Measurements from ENCODE around the gene TM9SF1. TPM values are rescaled to one million over a fixed set of nuclear protein-coding genes. Genes with fewer than 3 reads are reported as not detected.
"Not testable (repeated sequence)": the region's sequence is repeated elsewhere in the genome, so short reads cannot be mapped to it uniquely, and the experiment has no call there.

Gene TM9SF1
- polyA plus RNA-seq, 3 donors = 14.6 to 56.0 (median 51.1) TPM

DNA sequence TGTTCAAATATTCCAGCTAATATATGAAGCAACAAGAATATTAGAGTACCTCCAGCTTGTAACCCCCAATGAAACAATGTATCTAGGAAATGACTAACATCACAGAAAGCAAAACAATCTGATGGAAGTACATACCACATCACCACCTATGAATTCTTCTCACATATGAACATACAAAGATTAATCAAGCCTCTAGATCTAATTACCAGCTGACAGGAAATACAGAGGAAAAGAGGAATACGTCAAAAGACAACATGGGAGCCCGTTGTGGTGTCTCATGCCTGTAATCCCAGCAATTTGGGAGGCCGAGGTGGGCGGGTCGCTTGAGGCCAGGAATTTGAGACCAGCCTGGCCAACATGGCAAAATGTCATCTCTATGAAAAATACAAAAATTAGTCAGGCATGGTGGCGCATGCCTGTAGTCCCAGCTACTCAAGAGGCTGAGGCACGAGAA is 29.4 kb upstream of the TM9SF1 start:
- Histone ChIP-seq H4K20me1 (ENCODE audit: insufficient read depth, low read length) (peaks cover 19% of the 10 kb centered on the region), H3K9me3 (replicated peaks in 1 of 2; ENCODE audit: control insufficient read depth in 1 of 2, insufficient read depth in 1 of 2, low read length in 2 of 2) (no peaks in the 10 kb centered on the region), H3K9ac (ENCODE audit: insufficient read depth, low read length, poor library complexity, severe bottlenecking) (no peak overlapping the region), H3K4me3 (replicated peaks in 1 of 3; ENCODE audit: low read depth in 2 of 3, low read length in 3 of 3) (no peak overlapping the region), H3K4me1 (ENCODE audit: control insufficient read depth in 1 of 2, insufficient read depth in 2 of 2, low read length in 2 of 2) (no peaks in the 10 kb centered on the region), H3K79me2 (ENCODE audit: insufficient read depth, low read length) (peaks cover 96% of the 10 kb centered on the region), H3K4me2 (replicated peaks; ENCODE audit: extremely low read depth, low read length, poor library complexity, severe bottlenecking) (no peak overlapping the region), H3K36me3 (replicated peaks in 1 of 2; ENCODE audit: control insufficient read depth in 1 of 2, insufficient read depth in 2 of 2, low read length in 2 of 2) (peaks cover 9 to 30% of the 10 kb centered on the region in 2 donors), H3K27me3 (ENCODE audit: control insufficient read depth in 2 of 2, insufficient read depth in 2 of 2, low read length in 2 of 2) (no peaks in the 10 kb centered on the region), H2AFZ (ENCODE audit: insufficient read depth, low read depth, low read length, poor library complexity, severe bottlenecking) (no peak overlapping the region), H3K27ac (ENCODE audit: low read depth in 1 of 2, low read length in 2 of 2) (no peak overlapping the region)
- TF ChIP-seq, protein P1, sequence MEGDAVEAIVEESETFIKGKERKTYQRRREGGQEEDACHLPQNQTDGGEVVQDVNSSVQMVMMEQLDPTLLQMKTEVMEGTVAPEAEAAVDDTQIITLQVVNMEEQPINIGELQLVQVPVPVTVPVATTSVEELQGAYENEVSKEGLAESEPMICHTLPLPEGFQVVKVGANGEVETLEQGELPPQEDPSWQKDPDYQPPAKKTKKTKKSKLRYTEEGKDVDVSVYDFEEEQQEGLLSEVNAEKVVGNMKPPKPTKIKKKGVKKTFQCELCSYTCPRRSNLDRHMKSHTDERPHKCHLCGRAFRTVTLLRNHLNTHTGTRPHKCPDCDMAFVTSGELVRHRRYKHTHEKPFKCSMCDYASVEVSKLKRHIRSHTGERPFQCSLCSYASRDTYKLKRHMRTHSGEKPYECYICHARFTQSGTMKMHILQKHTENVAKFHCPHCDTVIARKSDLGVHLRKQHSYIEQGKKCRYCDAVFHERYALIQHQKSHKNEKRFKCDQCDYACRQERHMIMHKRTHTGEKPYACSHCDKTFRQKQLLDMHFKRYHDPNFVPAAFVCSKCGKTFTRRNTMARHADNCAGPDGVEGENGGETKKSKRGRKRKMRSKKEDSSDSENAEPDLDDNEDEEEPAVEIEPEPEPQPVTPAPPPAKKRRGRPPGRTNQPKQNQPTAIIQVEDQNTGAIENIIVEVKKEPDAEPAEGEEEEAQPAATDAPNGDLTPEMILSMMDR (IDR thresholded peaks at IDR 0.05) = no peak
- Mint-ChIP-seq H3K9me3 (no peaks in the 10 kb centered on the region), H3K27me3 (ENCODE audit: low read depth in 3 of 3) (peaks cover 0 to 1% (median 0%) of the 10 kb centered on the region in 3 donors), H3K27ac (peak overlapping the region in 1 of 7 donors; percentile 61), H3K4me3 (no peak overlapping the region), H3K4me1 (peaks cover 3% of the 10 kb centered on the region), H3K36me3 (peaks cover 14 to 30% of the 10 kb centered on the region in 2 donors)
- DNase-seq = no peak
- 91% methylated on average over 7 of the region's 7 CpGs for WGBS (ENCODE audit: insufficient coverage)
- intact Hi-C loops (cut with micrococcal nuclease) = no loop called here

DNA sequence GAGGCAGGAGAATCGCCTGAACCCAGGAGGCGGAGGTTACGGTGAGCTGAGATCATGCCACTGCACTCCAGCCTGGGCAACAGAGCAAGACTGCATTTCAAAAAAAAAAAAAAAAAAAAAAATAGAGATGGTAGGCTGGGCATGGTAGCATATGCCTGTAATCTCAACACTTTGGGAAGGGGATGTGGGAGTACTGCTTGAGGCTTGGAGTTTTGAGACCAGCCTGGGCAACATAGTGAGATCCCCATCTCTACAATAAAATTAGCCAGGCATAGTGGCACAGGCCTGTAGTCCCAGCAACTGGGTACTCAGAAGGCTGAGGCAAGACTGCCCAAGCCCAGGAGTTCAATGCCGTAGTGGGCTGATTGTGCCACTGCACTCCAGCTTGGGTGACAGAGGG is 27.7 kb upstream of the TM9SF1 start:
- H3K36me3 ChIP-seq (replicated peaks in 1 of 2; ENCODE audit: control insufficient read depth in 1 of 2, insufficient read depth in 2 of 2, low read length in 2 of 2) = peaks cover 9 to 31% of the 10 kb centered on the region in 2 donors
- H3K4me1 ChIP-seq (ENCODE audit: control insufficient read depth in 1 of 2, insufficient read depth in 2 of 2, low read length in 2 of 2); H3K4me2 ChIP-seq (replicated peaks; ENCODE audit: extremely low read depth, low read length, poor library complexity, severe bottlenecking); H3K27ac Mint-ChIP-seq; H3K9me3 Mint-ChIP-seq; DNase-seq; H3K9me3 ChIP-seq (replicated peaks in 1 of 2; ENCODE audit: control insufficient read depth in 1 of 2, insufficient read depth in 1 of 2, low read length in 2 of 2); H3K27me3 ChIP-seq (ENCODE audit: control insufficient read depth in 2 of 2, insufficient read depth in 2 of 2, low read length in 2 of 2); H3K4me1 Mint-ChIP-seq; H4K20me1 ChIP-seq (ENCODE audit: insufficient read depth, low read length); H3K4me3 ChIP-seq (replicated peaks in 1 of 3; ENCODE audit: low read depth in 2 of 3, low read length in 3 of 3); H3K9ac ChIP-seq (ENCODE audit: insufficient read depth, low read length, poor library complexity, severe bottlenecking); H2AFZ ChIP-seq (ENCODE audit: insufficient read depth, low read depth, low read length, poor library complexity, severe bottlenecking); H3K27me3 Mint-ChIP-seq (ENCODE audit: low read depth in 3 of 3); intact Hi-C loops (cut with micrococcal nuclease); H3K4me3 Mint-ChIP-seq; H3K27ac ChIP-seq (ENCODE audit: low read depth in 1 of 2, low read length in 2 of 2): not testable (repeated sequence)
- H3K79me2 ChIP-seq (ENCODE audit: insufficient read depth, low read length) = peaks cover 80% of the 10 kb centered on the region
- peaks cover 12 to 27% of the 10 kb centered on the region in 2 donors for H3K36me3 Mint-ChIP-seq
- WGBS (ENCODE audit: insufficient coverage) = 88% methylated on average over 3 of the region's 4 CpGs

All from CD14-positive monocyte (primary cell).